Aorta (tissue), 5 donors: Measurements from ENCODE around the gene MBNL1. TPM values are rescaled to one million over a fixed set of nuclear protein-coding genes. Genes with fewer than 3 reads are reported as not detected.

Experiments
- ATAC-seq: fragments of 200-7000 bp; cut with Tn5 transposase; one replicate; pipeline ENCODE4 v1.9.1; 2022; ENCODE audit warnings: moderate library complexity; ENCODE audit not compliant: low FRiP score
- DNase-seq, 2 donors: peaks; one replicate each; pipeline ENCODE4 v3.0.0-alpha.2; 2020
- H3K27ac ChIP-seq, 2 donors: one replicate each; pipeline ENCODE4 v1.5.1; 2013; ENCODE audit warnings: low read length in 2 of 2, mild to moderate bottlenecking in 2 of 2, moderate library complexity in 2 of 2, control low read depth in 1 of 2, inconsistent platforms in 1 of 2, low read depth in 1 of 2
- H3K27me3 ChIP-seq, 2 donors: one replicate each; pipeline ENCODE4 v1.6.1; 2013; ENCODE audit warnings: control low read depth in 1 of 2, low read length in 1 of 2, mild to moderate bottlenecking in 1 of 2, moderate library complexity in 1 of 2; ENCODE audit not compliant: insufficient read depth in 2 of 2, control insufficient read depth in 1 of 2
- H3K36me3 ChIP-seq, 2 donors: one replicate each; pipeline ENCODE4 v1.6.1; 2013; ENCODE audit warnings: control low read depth in 1 of 2, low read length in 1 of 2, mild to moderate bottlenecking in 1 of 2; ENCODE audit not compliant: insufficient read depth in 2 of 2, control insufficient read depth in 1 of 2
- H3K4me1 ChIP-seq, 2 donors: one replicate each; pipeline ENCODE4 v1.6.1; 2013; ENCODE audit warnings: low read length in 2 of 2, control low read depth in 1 of 2, mild to moderate bottlenecking in 1 of 2, moderate library complexity in 1 of 2; ENCODE audit not compliant: insufficient read depth in 2 of 2, control insufficient read depth in 1 of 2
- H3K4me3 ChIP-seq, 2 donors: one replicate each; pipeline ENCODE4 v1.5.1; 2013; ENCODE audit warnings: low read length in 2 of 2, control low read depth in 1 of 2, mild to moderate bottlenecking in 1 of 2
- H3K9me3 ChIP-seq: one replicate; pipeline ENCODE4 v1.6.1; 2013; ENCODE audit warnings: mild to moderate bottlenecking, low read length; ENCODE audit not compliant: control insufficient read depth
- WGBS, 2 donors: extraction: QIAGEN DNeasy Blood & Tissue Kit; methylation state at CpG; one replicate each; pipeline ENCODE4 v1.1.7; 2013; 5-methylcytosine and 5-hydroxymethylcytosine counted together
- intact Hi-C, 2 donors: fragments of 100-400 bp; cut with DNase I; formaldehyde crosslinking; loops; one replicate each; pipeline versions ENCODE4 v1.14.2 to v1.15.0; 2022
- polyA plus RNA-seq, 2 donors: library from polyadenylated mRNA; stranded (reverse); fragments of 200-250 nt; gene quantifications; one replicate each; pipeline ENCODE4 v1.2.3, GENCODE V29; 2013
- total RNA-seq, 2 donors: library from RNA; stranded (reverse); fragmentation: NEBNext Ultra II Directional; extraction: Animal tissue kit (Norgen Biotek cat#: 25700); gene quantifications; one replicate each; pipeline ENCODE4 v1.2.1, GENCODE V29; 2021
- donor health status: healthy with polysubstance abuse.
- donor health status: Bipolar disorder and iron deficiency.
- donor health status: DM: no; HTN: no; CAD: no.
- donor health status: DM: no; HTN: no; CAD: no.
- donor health status: DM: yes; HTN: yes; CAD: no.

The MBNL1 gene
- total and polyA plus RNA-seq, 4 donors = 141 to 689 (median 334) TPM

DNA sequence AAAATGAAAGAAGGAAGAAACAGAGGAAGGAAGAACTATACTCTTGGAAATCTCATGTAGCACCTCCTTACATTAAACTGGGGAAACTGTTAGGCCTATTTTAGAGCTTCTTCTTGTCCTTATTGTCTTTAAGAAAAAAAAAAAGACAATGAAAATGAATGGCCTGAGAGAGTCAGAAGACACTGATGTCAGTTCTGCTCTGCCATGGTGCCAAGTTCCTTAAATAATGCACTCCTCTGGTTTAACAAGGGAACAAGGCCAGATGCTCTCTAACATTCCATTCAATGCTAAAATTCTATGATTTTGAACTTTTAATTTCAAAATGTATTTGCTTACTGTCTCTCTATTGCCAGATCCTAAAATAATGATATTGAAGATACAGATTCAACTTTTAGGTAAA lies 4.4 kb upstream of the MBNL1 start:
- DNase-seq (no peak), ATAC-seq (no peak)
- Histone ChIP-seq H3K4me3 (no peak overlapping the region), H3K9me3 (no peaks in the 10 kb centered on the region), H3K36me3 (no peaks in the 10 kb centered on the region), H3K4me1 (peaks cover 1 to 8% of the 10 kb centered on the region in 2 donors), H3K27me3 (no peaks in the 10 kb centered on the region), H3K27ac (peak overlapping the region in 1 of 2 donors; percentile 83)
- intact Hi-C loops = no loop called here

DNA sequence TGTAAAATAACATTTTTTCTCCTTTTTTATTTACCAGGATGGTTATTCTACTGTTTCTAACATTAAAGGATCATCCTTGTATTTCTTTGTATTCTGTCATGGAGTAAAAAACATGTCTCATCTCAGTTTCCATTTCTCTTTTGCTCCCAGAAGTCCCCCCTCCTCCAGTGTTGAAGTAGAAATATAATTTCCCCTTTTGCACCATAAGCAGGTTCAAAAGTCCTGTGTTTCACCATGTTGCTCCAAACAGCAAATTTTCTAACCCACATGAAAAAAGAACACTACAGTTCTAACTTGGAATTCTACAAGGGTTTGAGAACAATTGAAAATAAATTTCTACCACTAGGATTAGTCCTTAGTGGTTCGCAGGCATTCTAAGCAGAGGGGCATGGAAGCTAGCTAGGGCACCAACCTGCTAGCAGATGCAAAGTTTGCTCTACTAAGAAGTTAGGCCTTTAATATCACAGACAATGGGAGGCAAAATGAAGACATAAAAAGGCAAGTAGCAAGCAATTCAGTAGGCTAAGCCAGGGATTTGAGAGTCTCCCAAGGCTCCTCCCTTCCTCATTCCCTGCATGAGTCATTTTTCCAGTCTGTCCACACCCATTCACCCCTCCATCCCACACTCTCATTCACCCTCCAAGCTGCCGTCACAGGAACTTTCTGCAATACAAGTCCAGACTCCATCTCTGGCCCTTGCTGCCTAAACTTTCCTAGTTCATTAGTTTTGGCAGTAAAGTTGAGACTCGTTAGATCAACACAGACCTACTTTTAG lies 2.3 kb upstream of the MBNL1 start:
- 8% methylated on average over 3 of the region's 3 CpGs for WGBS, 2 donors
- DNase-seq (peak; percentile 83 to 85), ATAC-seq (peak; percentile 84)
- no peaks in the 10 kb centered on the region for H3K36me3 ChIP-seq
- H3K4me3 ChIP-seq = peak overlapping the region in 1 of 2 donors; percentile 24
- no peaks in the 10 kb centered on the region for H3K9me3 ChIP-seq
- H3K27ac ChIP-seq = peak overlapping the region; percentile 86 to 95
- intact Hi-C loops = loop anchor here (2.0 to 5.0 kb wide), 5 partner anchors 44 to 239 kb away; no protein-coding TSS in a partner anchor
- H3K4me1 ChIP-seq = peaks cover 0 to 8% of the 10 kb centered on the region in 2 donors
- no peaks in the 10 kb centered on the region for H3K27me3 ChIP-seq

DNA sequence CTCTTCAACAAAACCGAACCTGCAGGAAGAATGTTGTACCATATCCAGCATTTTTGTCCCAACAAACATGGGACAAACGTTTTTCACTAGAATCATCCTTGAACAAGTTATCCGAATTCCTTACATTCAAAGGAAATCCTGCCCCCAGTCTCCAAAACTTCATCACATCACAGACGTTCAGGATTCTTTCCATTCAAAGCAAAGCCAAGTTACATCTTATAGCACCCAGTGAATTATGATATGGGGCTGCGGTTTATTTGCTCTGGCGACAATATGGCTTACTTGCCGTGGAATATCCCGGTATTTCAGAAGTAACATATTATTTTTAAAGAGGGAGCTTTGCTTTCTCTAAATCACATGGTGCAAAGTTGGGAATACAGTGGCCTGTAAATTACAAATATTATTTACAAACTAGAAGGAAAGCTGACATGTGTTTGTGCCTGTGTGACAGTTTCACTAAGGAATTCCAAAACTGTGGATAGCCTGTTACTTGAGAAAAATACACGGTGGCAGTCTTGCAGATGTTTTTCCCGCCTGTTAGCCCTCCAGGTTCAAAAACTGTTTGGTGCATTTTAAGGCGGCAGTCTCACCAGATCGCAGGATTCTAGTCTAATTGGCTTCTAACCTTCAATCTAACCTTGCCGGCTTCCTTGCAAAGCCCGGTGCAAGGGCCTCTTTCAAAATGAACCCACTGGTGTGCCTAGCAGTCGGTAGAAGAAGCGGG lies 736 bp upstream of the MBNL1 start:
- no peak for ATAC-seq
- 1% methylated on average over 16 of the region's 16 CpGs for WGBS, 2 donors

DNA sequence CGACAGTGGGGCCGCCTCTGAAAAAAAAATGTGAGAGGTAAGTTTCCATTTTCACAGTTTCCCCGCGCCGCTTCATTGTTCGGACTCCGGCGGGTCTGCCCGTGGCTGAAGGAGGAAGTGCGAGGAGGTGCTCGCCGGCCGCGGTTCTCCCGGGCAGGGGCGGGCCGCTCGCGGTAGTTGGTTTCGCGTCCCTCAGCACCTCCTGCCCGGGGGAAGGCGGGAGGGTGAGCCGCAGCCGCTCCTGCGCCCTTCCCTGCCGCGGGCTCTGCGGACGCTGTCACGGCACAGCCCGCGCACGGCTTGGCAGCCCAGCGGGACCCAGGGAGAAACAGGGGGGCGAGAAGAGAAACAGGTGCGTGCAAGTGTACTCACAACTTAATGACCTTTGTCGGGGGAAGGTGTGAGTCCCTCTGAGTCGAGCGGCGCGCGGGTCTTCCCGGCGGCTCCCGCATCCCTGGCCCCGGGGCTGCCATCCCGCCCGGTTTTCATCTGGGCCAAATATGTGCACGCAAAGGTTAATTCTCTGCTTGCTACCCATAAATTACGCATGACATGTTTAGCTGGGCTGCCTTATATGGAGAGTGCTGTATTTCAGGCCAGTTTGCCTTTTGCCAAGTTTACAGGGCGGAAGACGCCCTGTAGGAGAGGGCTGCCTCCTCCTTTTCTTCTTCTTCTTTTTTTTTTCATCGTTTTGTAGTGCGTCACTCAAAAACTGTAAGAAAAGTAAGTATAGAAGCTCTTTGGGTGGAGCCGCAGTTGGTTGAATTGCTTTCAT lies 514 bp downstream of the MBNL1 start:
- DNase-seq = peak; percentile 87 to 90
- Histone ChIP-seq H3K4me1 (peaks cover 1 to 5% of the 10 kb centered on the region in 2 donors), H3K27me3 (no peaks in the 10 kb centered on the region), H3K27ac (peak overlapping the region; percentile 69 to 89), H3K36me3 (no peaks in the 10 kb centered on the region), H3K9me3 (no peaks in the 10 kb centered on the region), H3K4me3 (peak overlapping the region; percentile 80 to 86)
- intact Hi-C loops = loop anchor here (5.0 kb wide), 4 partner anchors 47 to 242 kb away; no protein-coding TSS in a partner anchor
- WGBS, 2 donors = 0% methylated on average over 55 to 56 of the region's 56 CpGs
- peak; percentile 88 for ATAC-seq

More for the DNA sequence above, 736 bp upstream of the MBNL1 start:
- Histone ChIP-seq H3K27me3 (no peaks in the 10 kb centered on the region), H3K4me3 (peak overlapping the region; percentile 80 to 86), H3K27ac (peak overlapping the region; percentile 69 to 89), H3K36me3 (no peaks in the 10 kb centered on the region), H3K4me1 (peaks cover 1 to 5% of the 10 kb centered on the region in 2 donors), H3K9me3 (no peaks in the 10 kb centered on the region)
- intact Hi-C loops = loop anchor here (2.0 to 5.0 kb wide), 5 partner anchors 46 to 241 kb away; no protein-coding TSS in a partner anchor
- DNase-seq = no peak

DNA sequence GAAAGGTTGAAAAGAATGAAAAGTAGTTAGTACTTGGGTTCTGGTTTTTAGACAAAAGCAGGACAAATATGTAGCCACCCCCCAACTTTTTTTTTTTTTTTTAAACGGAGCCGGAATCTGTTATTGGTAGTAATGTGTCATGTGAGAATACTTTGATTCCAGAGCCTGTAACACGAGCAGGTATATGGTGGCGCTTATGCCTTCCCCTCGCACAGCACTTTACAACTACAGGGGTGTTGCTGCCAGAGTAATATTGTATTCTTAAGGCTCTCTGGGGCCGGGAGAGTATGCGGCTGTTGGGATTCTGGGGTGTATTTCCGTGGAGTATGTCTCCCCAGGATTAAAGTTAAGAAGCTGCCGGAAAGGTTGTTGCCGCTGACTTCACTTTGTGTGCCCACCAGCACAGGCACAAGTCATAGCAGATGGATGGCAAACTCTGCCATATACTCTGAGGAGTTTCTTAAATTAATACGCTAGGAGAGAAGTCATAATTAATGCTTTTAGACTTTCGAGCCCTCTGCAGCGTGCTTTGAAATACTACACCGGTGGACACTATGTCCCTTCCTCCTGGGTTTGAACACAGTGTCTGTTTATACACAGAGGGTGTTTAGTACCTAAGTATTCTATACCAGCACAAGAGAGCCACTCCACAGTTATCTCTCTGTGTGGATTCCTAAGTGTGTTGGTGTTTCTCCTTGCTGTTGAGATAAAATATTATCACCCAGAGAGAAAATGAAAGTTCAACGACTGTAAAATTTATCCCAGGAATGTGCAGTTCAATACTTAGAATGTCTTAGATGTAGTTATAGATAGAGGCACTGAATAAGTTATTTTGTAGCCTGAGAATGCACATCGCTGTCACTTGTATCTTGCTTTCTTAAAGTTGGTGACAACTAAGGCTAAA lies 1.4 kb downstream of the MBNL1 start:
- intact Hi-C loops = loop anchor here (1.0 to 10.0 kb wide), 9 partner anchors 37 to 243 kb away; no protein-coding TSS in a partner anchor
- Histone ChIP-seq H3K4me3 (peak overlapping the region; percentile 80 to 86), H3K4me1 (peaks cover 1 to 5% of the 10 kb centered on the region in 2 donors), H3K9me3 (no peaks in the 10 kb centered on the region), H3K27ac (peak overlapping the region; percentile 69 to 92), H3K27me3 (no peaks in the 10 kb centered on the region), H3K36me3 (no peaks in the 10 kb centered on the region)
- DNase-seq (peak in 1 of 2 donors; percentile 45), ATAC-seq (peak; percentile 58)
- 1% methylated on average over 16 of the region's 16 CpGs for WGBS, 2 donors

DNA sequence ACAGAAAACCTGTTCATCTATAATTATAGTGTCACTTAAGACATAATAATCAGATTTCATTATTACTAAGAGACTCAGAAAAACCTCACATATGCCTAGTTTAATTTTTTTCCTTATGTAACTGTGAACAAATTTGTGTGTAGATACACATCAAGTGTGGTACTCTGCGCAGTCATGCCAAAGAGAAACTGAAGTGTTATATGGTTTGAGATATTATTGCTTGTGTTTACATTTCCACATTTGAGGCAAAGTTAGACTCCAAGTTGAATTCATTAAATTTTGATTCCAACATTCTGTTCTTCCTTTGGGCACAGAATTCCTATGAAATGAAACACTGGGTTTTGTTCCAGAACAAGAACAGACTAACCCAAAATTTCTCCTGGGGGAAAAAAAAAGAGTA lies 2.2 kb downstream of the MBNL1 start:
- peak overlapping the region in 1 of 2 donors; percentile 69 for H3K27ac ChIP-seq
- no peaks in the 10 kb centered on the region for H3K36me3 ChIP-seq
- peaks cover 1 to 5% of the 10 kb centered on the region in 2 donors for H3K4me1 ChIP-seq
- DNase-seq (no peak), ATAC-seq (no peak)
- intact Hi-C loops = loop anchor here (1.0 to 10.0 kb wide), 6 partner anchors 36 to 199 kb away; no protein-coding TSS in a partner anchor
- 1 to 8% methylated on average over 1 of the region's 1 CpG for WGBS, 2 donors
- peak overlapping the region; percentile 80 to 86 for H3K4me3 ChIP-seq
- no peaks in the 10 kb centered on the region for H3K27me3 ChIP-seq
- H3K9me3 ChIP-seq = no peaks in the 10 kb centered on the region

DNA sequence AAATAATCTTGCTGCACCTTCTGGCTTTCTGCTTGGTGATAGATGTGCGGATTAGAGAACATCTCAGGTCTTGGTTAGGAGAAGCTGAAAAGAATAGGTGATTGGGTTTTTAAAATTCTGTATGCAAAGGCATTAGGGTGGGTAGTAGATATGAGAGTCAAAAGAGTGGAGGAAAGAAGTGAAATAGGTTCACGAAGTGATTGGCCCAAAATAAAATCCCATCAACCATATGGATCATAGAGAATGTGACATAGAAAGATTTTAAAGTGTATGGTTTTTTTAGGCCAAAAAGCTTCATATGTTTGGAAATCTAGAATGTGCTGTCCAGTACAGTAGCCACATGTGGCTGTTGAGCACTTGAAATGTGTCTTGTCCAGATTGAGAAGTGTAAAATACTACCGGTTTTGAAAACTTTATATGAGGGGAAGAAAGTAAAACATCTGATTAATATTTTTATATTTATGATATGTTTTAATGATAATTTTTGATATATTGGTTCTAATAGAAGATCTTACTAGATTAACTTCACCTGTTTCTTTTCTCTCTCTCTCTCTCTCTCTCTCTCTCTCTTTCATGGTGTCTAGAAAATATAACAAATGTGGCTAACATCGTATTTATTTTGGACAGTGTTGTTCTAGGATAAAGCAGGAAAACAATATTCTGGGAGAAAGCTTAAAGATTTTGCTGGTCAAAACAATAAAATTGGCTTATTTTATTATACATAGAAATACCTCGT lies 2.9 kb downstream of the MBNL1 start:
- no peaks in the 10 kb centered on the region for H3K36me3 ChIP-seq
- no peaks in the 10 kb centered on the region for H3K9me3 ChIP-seq
- DNase-seq (no peak), ATAC-seq (no peak)
- intact Hi-C loops = loop anchor here (5.0 to 10.0 kb wide), 5 partner anchors 36 to 199 kb away; no protein-coding TSS in a partner anchor
- 1% methylated on average over 5 of the region's 5 CpGs for WGBS, 2 donors
- H3K4me3 ChIP-seq = peak overlapping the region; percentile 80 to 86
- peaks cover 2 to 5% of the 10 kb centered on the region in 2 donors for H3K4me1 ChIP-seq
- H3K27ac ChIP-seq = peak overlapping the region; percentile 36 to 69
- H3K27me3 ChIP-seq = no peaks in the 10 kb centered on the region
